ENCODE results near the gene SFXN3. TPM values are rescaled to one million over a fixed set of nuclear protein-coding genes. Genes with fewer than 3 reads are reported as not detected.

SFXN3 gene
- total RNA-seq, 1 donor from 2014 or later = 5.2 TPM

DNA sequence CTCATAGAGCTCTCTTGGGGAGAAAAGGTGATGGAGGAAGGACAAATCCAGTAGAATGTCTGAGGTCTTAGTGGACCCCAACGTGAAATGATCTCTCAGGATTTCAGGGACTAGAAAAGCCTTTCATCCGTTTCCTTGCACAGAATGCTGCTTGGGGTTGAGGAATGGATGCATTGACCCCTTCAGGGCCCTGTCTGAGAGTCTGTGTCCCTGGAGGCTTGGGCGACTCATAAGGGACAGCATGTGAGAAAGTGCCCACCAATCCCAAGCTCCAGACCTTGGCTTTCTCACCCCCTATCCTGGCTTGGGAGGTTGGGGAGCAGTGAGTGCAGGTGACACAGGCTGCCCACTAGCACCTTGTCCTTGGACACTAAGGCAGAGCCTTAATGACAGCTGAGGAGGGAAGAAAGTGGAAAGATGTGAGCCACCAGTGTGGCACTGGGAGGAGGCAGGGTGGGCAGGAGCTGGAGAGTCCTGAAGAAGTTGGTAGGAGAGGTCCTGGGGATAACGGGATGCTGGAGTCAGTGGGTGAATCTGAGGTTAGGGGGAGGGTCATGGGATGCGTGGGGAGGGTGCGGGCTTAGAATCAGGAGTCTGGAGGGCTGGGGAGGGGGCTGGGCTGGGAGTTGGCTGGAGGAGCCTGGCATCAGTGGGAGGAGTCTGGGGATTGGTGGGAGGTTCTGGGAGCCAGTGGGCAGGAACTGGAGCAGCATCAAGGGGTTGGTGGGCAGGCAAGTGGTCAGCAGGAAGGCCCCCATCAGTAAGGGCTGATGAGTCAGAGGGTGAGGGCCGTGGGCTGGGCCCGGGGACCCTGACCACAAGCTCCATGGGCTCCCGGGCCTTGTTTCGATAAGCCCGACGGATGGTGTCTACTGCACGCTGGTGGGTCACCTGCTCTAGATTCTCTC is 22.9 kb upstream of the SFXN3 start:
- H3K27ac Mint-ChIP-seq (ENCODE audit: unreplicated experiment) = no peak overlapping the region
- DNase-seq = no peak
- H3K4me1 Mint-ChIP-seq (ENCODE audit: low read depth, unreplicated experiment) = peaks cover 9% of the 10 kb centered on the region
- no peaks in the 10 kb centered on the region for H3K36me3 Mint-ChIP-seq (ENCODE audit: unreplicated experiment)
- H3K9me3 Mint-ChIP-seq (ENCODE audit: unreplicated experiment) = peaks cover 5% of the 10 kb centered on the region
- no peak for TF ChIP-seq CTCF (IDR thresholded peaks at IDR 0.05; ENCODE audit: partially characterized antibody, unreplicated experiment)
- H3K27me3 Mint-ChIP-seq (ENCODE audit: unreplicated experiment) = peaks cover 2% of the 10 kb centered on the region
- H3K4me3 Mint-ChIP-seq (ENCODE audit: unreplicated experiment) = no peak overlapping the region

DNA sequence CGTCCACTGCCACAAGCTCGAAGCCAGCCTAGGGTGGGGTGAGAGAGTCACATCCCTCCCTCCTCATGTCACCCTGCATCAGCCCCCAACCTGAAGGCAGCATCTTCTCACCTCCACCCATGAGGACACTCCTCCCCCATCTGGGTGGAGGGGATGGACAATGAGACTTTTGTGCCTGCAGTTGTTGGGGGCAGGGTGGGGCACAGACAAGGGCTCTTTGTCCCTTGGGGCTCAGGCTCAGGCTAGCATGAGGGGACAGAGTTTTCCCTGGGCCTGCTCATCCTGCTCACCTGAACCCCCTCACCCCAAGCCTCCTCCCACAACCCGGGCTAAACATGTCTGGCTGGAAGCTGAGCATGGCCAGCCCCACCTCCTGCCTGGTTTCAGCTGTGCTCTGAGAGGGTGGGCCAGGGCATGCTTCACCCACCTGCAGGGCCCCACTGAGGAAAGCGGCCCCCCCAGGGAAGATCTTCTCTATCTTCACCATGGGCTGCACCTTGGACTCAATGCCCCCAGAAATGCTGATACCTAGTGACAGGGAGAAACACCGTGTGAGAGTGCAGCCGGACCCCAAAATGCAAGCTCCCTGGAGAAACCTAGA is 22.1 kb upstream of the SFXN3 start:
- Mint-ChIP-seq H3K36me3 (ENCODE audit: unreplicated experiment) (no peaks in the 10 kb centered on the region), H3K27ac (ENCODE audit: unreplicated experiment) (no peak overlapping the region), H3K4me1 (ENCODE audit: low read depth, unreplicated experiment) (peaks cover 14% of the 10 kb centered on the region), H3K9me3 (ENCODE audit: unreplicated experiment) (peaks cover 10% of the 10 kb centered on the region), H3K27me3 (ENCODE audit: unreplicated experiment) (peaks cover 2% of the 10 kb centered on the region), H3K4me3 (ENCODE audit: unreplicated experiment) (no peak overlapping the region)
- TF ChIP-seq CTCF (IDR thresholded peaks at IDR 0.05; ENCODE audit: partially characterized antibody, unreplicated experiment) = no peak
- no peak for DNase-seq

GRCh38 chr10:101010329-101010728 is 20.7 kb upstream of the SFXN3 start:
- H3K27me3 Mint-ChIP-seq (ENCODE audit: unreplicated experiment) = peaks cover 9% of the 10 kb centered on the region
- H3K4me3 Mint-ChIP-seq (ENCODE audit: unreplicated experiment) = no peak overlapping the region
- H3K27ac Mint-ChIP-seq (ENCODE audit: unreplicated experiment) = no peak overlapping the region
- H3K9me3 Mint-ChIP-seq (ENCODE audit: unreplicated experiment) = peaks cover 12% of the 10 kb centered on the region
- no peak for DNase-seq
- H3K36me3 Mint-ChIP-seq (ENCODE audit: unreplicated experiment) = no peaks in the 10 kb centered on the region
- no peak for TF ChIP-seq CTCF (IDR thresholded peaks at IDR 0.05; ENCODE audit: partially characterized antibody, unreplicated experiment)
- H3K4me1 Mint-ChIP-seq (ENCODE audit: low read depth, unreplicated experiment) = peaks cover 16% of the 10 kb centered on the region

DNA sequence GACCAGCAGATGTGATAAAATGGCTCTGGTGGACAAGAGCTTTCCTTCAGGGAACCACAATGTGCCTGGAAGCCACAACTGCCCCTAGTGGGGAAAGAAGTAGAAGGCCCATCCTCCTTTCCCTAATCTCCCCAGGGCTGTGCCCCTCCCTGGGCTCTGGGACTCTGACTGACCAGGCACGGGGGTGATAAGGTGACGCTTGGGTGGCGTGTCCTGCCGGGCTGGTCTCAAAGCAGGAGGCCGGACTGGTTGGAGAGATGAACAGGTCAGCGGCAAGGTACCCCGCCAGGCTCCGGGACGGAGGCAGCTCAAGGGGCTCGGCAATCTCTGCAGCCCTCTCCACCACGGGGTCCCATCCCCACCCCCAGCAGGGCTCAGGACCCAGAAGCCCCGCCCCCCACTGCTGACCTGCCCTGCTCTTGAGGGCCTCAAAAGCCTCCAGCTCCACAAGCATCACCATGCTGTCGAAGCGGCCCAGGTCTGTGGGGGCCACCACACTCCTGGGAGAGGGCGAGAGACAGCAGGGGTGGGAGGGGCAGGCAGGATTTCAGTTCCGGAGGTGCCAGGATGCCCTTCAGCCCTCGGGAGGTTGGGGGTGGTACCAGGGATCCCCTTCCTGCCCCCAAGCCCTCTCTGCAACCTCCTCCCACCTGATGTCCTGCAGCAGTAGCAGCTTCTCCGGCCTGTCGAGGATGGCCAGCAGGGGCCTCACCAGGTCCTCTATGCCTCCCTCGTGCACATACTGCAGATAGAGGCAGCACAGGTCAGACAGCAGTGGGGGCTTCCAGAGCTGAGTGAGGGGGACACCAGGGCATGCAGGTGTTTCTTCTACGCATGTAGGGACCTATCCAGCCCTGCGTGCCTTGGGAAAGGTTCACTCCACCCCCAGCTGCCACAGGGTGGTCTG is 19.3 kb upstream of the SFXN3 start:
- no peak overlapping the region for H3K27ac Mint-ChIP-seq (ENCODE audit: unreplicated experiment)
- no peak for TF ChIP-seq CTCF (IDR thresholded peaks at IDR 0.05; ENCODE audit: partially characterized antibody, unreplicated experiment)
- H3K27me3 Mint-ChIP-seq (ENCODE audit: unreplicated experiment) = peaks cover 10% of the 10 kb centered on the region
- DNase-seq = no peak
- peaks cover 18% of the 10 kb centered on the region for H3K4me1 Mint-ChIP-seq (ENCODE audit: low read depth, unreplicated experiment)
- H3K4me3 Mint-ChIP-seq (ENCODE audit: unreplicated experiment) = no peak overlapping the region
- H3K36me3 Mint-ChIP-seq (ENCODE audit: unreplicated experiment) = no peaks in the 10 kb centered on the region
- H3K9me3 Mint-ChIP-seq (ENCODE audit: unreplicated experiment) = peaks cover 14% of the 10 kb centered on the region

Data from glutamatergic neuron (in vitro differentiated cells).